Mucosa of stomach (tissue), 1 donor: ENCODE results near the gene FHOD1.

ENCODE experiments used
- H3K27me3 ChIP-seq: one replicate; pipeline ENCODE4 v1.7.0; 2013; ENCODE audit warnings: mild to moderate bottlenecking, low read length; ENCODE audit not compliant: control insufficient read depth, insufficient read depth
- H3K36me3 ChIP-seq: one replicate; pipeline ENCODE4 v1.7.0; 2013; ENCODE audit warnings: low read length; ENCODE audit not compliant: control insufficient read depth, insufficient read depth
- H3K4me1 ChIP-seq: one replicate; pipeline ENCODE4 v1.7.0; 2013; ENCODE audit warnings: mild to moderate bottlenecking, low read length; ENCODE audit not compliant: control insufficient read depth, insufficient read depth
- H3K4me3 ChIP-seq: one replicate; pipeline ENCODE4 v1.7.0; 2013; ENCODE audit warnings: low read length
- H3K9ac ChIP-seq: one replicate; pipeline ENCODE4 v1.7.0; 2013; ENCODE audit warnings: mild to moderate bottlenecking, low read length, moderate library complexity
- H3K9me3 ChIP-seq: one replicate; pipeline ENCODE4 v1.7.0; 2013; ENCODE audit warnings: mild to moderate bottlenecking, low read length, moderate library complexity; ENCODE audit not compliant: control insufficient read depth
- donor health status: Pancreatic carcinoma.

Gene FHOD1

GRCh38 chr16:67247192-67248072 lies at the start of gene FHOD1:
Gene FHOD1, minus strand, starts transcription at chr16:67247481. Its CDS starts 71 bp downstream, at chr16:67247410.
- Histone ChIP-seq H3K9me3 (no peaks in the 10 kb centered on the region), H3K27me3 (peaks cover 33% of the 10 kb centered on the region), H3K36me3 (no peaks in the 10 kb centered on the region), H3K9ac (peak within 1 kb of the TSS; percentile 71), H3K4me1 (peaks cover 44% of the 10 kb centered on the region), H3K4me3 (peak within 1 kb of the TSS; percentile 66)

- H3K36me3 ChIP-seq, result no peaks in the 10 kb centered on the region
- peaks cover 5% of the 10 kb centered on the region for H3K27me3 ChIP-seq
- H3K9ac ChIP-seq, result no peak overlapping the region
- no peaks in the 10 kb centered on the region for H3K9me3 ChIP-seq
- no peaks in the 10 kb centered on the region for H3K4me1 ChIP-seq
- H3K4me3 ChIP-seq, result no peak overlapping the region
These were observed 49.1 kb upstream of the FHOD1 start for GRCh38 chr16:67296420-67296819.

GRCh38 chr16:67294938-67295361 lies 47.7 kb upstream of the FHOD1 start:
- Histone ChIP-seq H3K4me3 (no peak overlapping the region), H3K36me3 (no peaks in the 10 kb centered on the region), H3K4me1 (no peaks in the 10 kb centered on the region), H3K9me3 (no peaks in the 10 kb centered on the region), H3K9ac (no peak overlapping the region), H3K27me3 (peaks cover 5% of the 10 kb centered on the region)

GRCh38 chr16:67294171-67294757 lies 47.0 kb upstream of the FHOD1 start:
- Histone ChIP-seq H3K4me3 (no peak overlapping the region), H3K9ac (no peak overlapping the region), H3K9me3 (no peaks in the 10 kb centered on the region), H3K4me1 (no peaks in the 10 kb centered on the region), H3K27me3 (peaks cover 5% of the 10 kb centered on the region), H3K36me3 (no peaks in the 10 kb centered on the region)

GRCh38 chr16:67291461-67291860 lies 44.2 kb upstream of the FHOD1 start:
- Histone ChIP-seq H3K9me3 (no peaks in the 10 kb centered on the region), H3K4me3 (no peak overlapping the region), H3K4me1 (no peaks in the 10 kb centered on the region), H3K36me3 (no peaks in the 10 kb centered on the region), H3K27me3 (peaks cover 5% of the 10 kb centered on the region), H3K9ac (no peak overlapping the region)

GRCh38 chr16:67287960-67288359 lies 40.7 kb upstream of the FHOD1 start:
- Histone ChIP-seq H3K9ac (no peak overlapping the region), H3K4me3 (no peak overlapping the region), H3K9me3 (no peaks in the 10 kb centered on the region), H3K36me3 (no peaks in the 10 kb centered on the region), H3K4me1 (peaks cover 5% of the 10 kb centered on the region), H3K27me3 (no peaks in the 10 kb centered on the region)

GRCh38 chr16:67286441-67287235 lies 39.4 kb upstream of the FHOD1 start:
- Histone ChIP-seq H3K27me3 (no peaks in the 10 kb centered on the region), H3K36me3 (no peaks in the 10 kb centered on the region), H3K4me1 (peaks cover 5% of the 10 kb centered on the region), H3K9ac (no peak overlapping the region), H3K4me3 (no peak overlapping the region), H3K9me3 (no peaks in the 10 kb centered on the region)

GRCh38 chr16:67284699-67285646 lies 37.7 kb upstream of the FHOD1 start:
- Histone ChIP-seq H3K4me1 (peaks cover 5% of the 10 kb centered on the region), H3K9me3 (no peaks in the 10 kb centered on the region), H3K27me3 (no peaks in the 10 kb centered on the region), H3K9ac (no peak overlapping the region), H3K4me3 (no peak overlapping the region), H3K36me3 (no peaks in the 10 kb centered on the region)

- Histone ChIP-seq H3K27me3 (no peaks in the 10 kb centered on the region), H3K36me3 (no peaks in the 10 kb centered on the region), H3K4me1 (peaks cover 5% of the 10 kb centered on the region), H3K4me3 (no peak overlapping the region), H3K9me3 (no peaks in the 10 kb centered on the region), H3K9ac (no peak overlapping the region)
These were observed 36.7 kb upstream of the FHOD1 start for GRCh38 chr16:67283826-67284555.

GRCh38 chr16:67283039-67283825 lies 36.0 kb upstream of the FHOD1 start:
- H3K9me3 ChIP-seq, result no peaks in the 10 kb centered on the region
- no peaks in the 10 kb centered on the region for H3K36me3 ChIP-seq
- H3K4me1 ChIP-seq, result peaks cover 11% of the 10 kb centered on the region
- no peak overlapping the region for H3K4me3 ChIP-seq
- H3K9ac ChIP-seq, result no peak overlapping the region
- no peaks in the 10 kb centered on the region for H3K27me3 ChIP-seq
